Measurements from ENCODE around the gene NCBP2L.
"Not testable (repeated sequence)": the region's sequence is repeated elsewhere in the genome, so short reads cannot be mapped to it uniquely, and the experiment has no call there.

NCBP2L gene

GRCh38 chrX:107752714-107753113, 24.8 kb upstream of the NCBP2L start:
- no peak for DNase-seq

GRCh38 chrX:107753187-107753586, 24.3 kb upstream of the NCBP2L start:
- no peak for DNase-seq

GRCh38 chrX:107755721-107756120, 21.8 kb upstream of the NCBP2L start:
- DNase-seq, result no peak

GRCh38 chrX:107758231-107758766, 19.2 kb upstream of the NCBP2L start:
- no peak for DNase-seq

- DNase-seq, result no peak
Measured at GRCh38 chrX:107760304-107761077, 17.0 kb upstream of the NCBP2L start.

GRCh38 chrX:107763647-107764046, 13.9 kb upstream of the NCBP2L start:
- DNase-seq, result no peak

GRCh38 chrX:107764845-107765608, 12.5 kb upstream of the NCBP2L start:
- DNase-seq, result no peak

- no peak for DNase-seq
Measured at GRCh38 chrX:107766470-107767150, 10.9 kb upstream of the NCBP2L start.

GRCh38 chrX:107768051-107768450, 9.5 kb upstream of the NCBP2L start:
- no peak for DNase-seq

GRCh38 chrX:107769581-107770317, 7.8 kb upstream of the NCBP2L start:
- no peak for DNase-seq

GRCh38 chrX:107773206-107773605, 4.3 kb upstream of the NCBP2L start:
- no peak for DNase-seq

GRCh38 chrX:107773906-107774435, 3.6 kb upstream of the NCBP2L start:
- no peak for DNase-seq

- DNase-seq, result peak; percentile 9
Measured at GRCh38 chrX:107775000-107775733, 2.4 kb upstream of the NCBP2L start.

- peak; percentile 20 for DNase-seq
Measured at GRCh38 chrX:107775734-107776511, 1.6 kb upstream of the NCBP2L start, which contains the start of gene TSC22D3. Gene TSC22D3, minus strand, starts transcription at chrX:107775787. Its CDS starts 368 bp downstream, at chrX:107775419.

- no peak for DNase-seq
Measured at GRCh38 chrX:107776649-107777535, 641 bp upstream of the NCBP2L start.

GRCh38 chrX:107780525-107780924, 3.0 kb downstream of the NCBP2L start:
- no peak for DNase-seq

GRCh38 chrX:107787827-107788226, 10.3 kb downstream of the NCBP2L start:
- DNase-seq, result no peak

GRCh38 chrX:107804427-107804826, 26.9 kb downstream of the NCBP2L start:
- DNase-seq, result no peak

- DNase-seq, result no peak
Measured at GRCh38 chrX:107805179-107805578, 27.6 kb downstream of the NCBP2L start.

GRCh38 chrX:107810053-107810452, 32.5 kb downstream of the NCBP2L start:
- DNase-seq, result not testable (repeated sequence)

Measured in activated gamma-delta T cell (primary cell).